ENCODE data around the gene SFXN4. TPM values are rescaled to one million over a fixed set of nuclear protein-coding genes. Genes with fewer than 3 reads are reported as not detected.

SFXN4 gene
- total RNA-seq, 2 donors from 2014 or later: 18.3 to 23.2 TPM

GRCh38 chr10:119149157-119149556 lies 16.4 kb downstream of the SFXN4 start:
- Mint-ChIP-seq H3K9me3 (no peaks in the 10 kb centered on the region), H3K27ac (no peak overlapping the region), H3K4me3 (no peak overlapping the region), H3K27me3 (ENCODE audit: insufficient read depth) (no peaks in the 10 kb centered on the region), H3K36me3 (ENCODE audit: low read depth) (peaks cover 44% of the 10 kb centered on the region), H3K4me1 (no peaks in the 10 kb centered on the region)
- 88 to 91% methylated on average over 4 to 8 of the region's 8 CpGs for WGBS, 2 experiments (ENCODE audit: insufficient coverage in 1 of 2, insufficient read length in 1 of 2)
- H3K4me1 ChIP-seq (ENCODE audit: control insufficient read depth, insufficient read depth, low read length): no peaks in the 10 kb centered on the region
- no peaks in the 10 kb centered on the region for H3K9me3 ChIP-seq (ENCODE audit: control insufficient read depth, low read length)
- no peaks in the 10 kb centered on the region for H3K27me3 ChIP-seq (ENCODE audit: control insufficient read depth, insufficient read depth, low read length, poor library complexity, severe bottlenecking)
- no peak overlapping the region for H3K27ac ChIP-seq (ENCODE audit: low read depth, low read length)
- H3K9ac ChIP-seq (ENCODE audit: extremely low read depth, low read length, poor library complexity, severe bottlenecking): no peak overlapping the region
- H3K36me3 ChIP-seq (ENCODE audit: control insufficient read depth, insufficient read depth, low read length): peaks cover 8% of the 10 kb centered on the region
- no peak overlapping the region for H3K4me3 ChIP-seq (ENCODE audit: low read length)
- DNase-seq: no peak
- no peak for TF ChIP-seq CTCF (conservative IDR thresholded peaks at IDR 0.05)

DNA sequence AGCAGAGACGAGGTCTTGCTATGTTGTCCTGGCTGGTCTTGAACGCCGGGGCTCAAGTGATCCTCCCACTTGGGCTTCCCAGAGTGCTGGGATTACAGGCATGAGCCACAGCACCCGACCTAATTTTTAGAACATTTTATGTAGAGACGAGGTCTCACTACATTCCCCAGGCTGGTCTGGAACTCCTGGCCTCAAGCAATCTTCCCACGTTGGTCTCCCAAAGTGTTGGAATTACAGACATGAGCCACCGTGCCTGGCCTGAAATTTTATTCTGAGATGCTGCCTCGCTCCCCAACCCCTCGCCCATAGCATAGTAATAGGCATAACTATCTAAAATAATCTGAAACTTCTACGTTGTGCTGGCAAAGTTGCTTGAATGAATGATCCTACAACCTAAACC lies 21.9 kb downstream of the SFXN4 start:
- Histone ChIP-seq H3K4me1 (ENCODE audit: control insufficient read depth, insufficient read depth, low read length) (no peaks in the 10 kb centered on the region), H3K36me3 (ENCODE audit: control insufficient read depth, insufficient read depth, low read length) (no peaks in the 10 kb centered on the region), H3K4me3 (ENCODE audit: low read length) (no peak overlapping the region), H3K9ac (ENCODE audit: extremely low read depth, low read length, poor library complexity, severe bottlenecking) (no peak overlapping the region), H3K27me3 (ENCODE audit: control insufficient read depth, insufficient read depth, low read length, poor library complexity, severe bottlenecking) (no peaks in the 10 kb centered on the region), H3K27ac (ENCODE audit: low read depth, low read length) (no peak overlapping the region), H3K9me3 (ENCODE audit: control insufficient read depth, low read length) (no peaks in the 10 kb centered on the region)
- H3K4me1 Mint-ChIP-seq: peaks cover 7% of the 10 kb centered on the region
- no peak overlapping the region for H3K27ac Mint-ChIP-seq
- peaks cover 27% of the 10 kb centered on the region for H3K36me3 Mint-ChIP-seq (ENCODE audit: low read depth)
- no peaks in the 10 kb centered on the region for H3K9me3 Mint-ChIP-seq
- no peak overlapping the region for H3K4me3 Mint-ChIP-seq
- WGBS, 2 experiments (ENCODE audit: insufficient coverage in 1 of 2, insufficient read length in 1 of 2): 92 to 94% methylated on average over 9 to 10 of the region's 10 CpGs
- H3K27me3 Mint-ChIP-seq (ENCODE audit: insufficient read depth): no peaks in the 10 kb centered on the region
- DNase-seq: no peak
- TF ChIP-seq CTCF (conservative IDR thresholded peaks at IDR 0.05): no peak

DNA sequence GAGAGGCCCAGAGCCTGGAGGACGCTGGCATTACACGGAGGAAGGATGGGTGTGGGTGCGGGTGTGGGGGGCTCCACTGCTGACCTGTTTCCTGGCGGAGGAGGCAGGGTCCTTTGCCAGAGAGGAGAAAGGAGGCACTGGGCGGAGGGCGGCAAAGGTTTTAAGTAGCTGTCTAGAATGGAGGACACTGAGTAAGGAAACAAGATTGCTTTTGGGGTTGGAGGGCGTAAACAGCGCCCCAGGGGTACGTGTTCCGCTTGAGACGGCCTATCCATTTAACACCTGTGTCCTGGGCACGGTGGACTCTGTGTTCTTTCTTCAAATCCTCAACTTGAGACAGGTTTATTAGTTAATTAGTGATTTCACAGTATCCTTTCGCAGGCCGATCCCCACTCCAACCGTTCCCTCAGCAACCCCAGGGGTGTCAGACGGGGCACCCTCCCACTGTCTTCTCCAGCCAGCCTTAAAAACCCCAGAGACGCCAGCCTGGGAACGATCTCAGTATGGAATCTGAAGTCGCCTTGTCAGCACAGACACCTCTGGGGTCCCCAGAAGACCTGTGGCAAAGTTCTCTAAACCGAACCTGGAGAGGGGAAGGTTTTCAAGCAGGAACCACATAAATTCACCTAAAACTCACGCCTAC lies 24.8 kb downstream of the SFXN4 start:
- no peak overlapping the region for H3K4me3 ChIP-seq (ENCODE audit: low read length)
- no peaks in the 10 kb centered on the region for H3K27me3 Mint-ChIP-seq (ENCODE audit: insufficient read depth)
- H3K27ac ChIP-seq (ENCODE audit: low read depth, low read length): peak overlapping the region; percentile 32
- DNase-seq: peak; percentile 67
- H3K9ac ChIP-seq (ENCODE audit: extremely low read depth, low read length, poor library complexity, severe bottlenecking): no peak overlapping the region
- no peaks in the 10 kb centered on the region for H3K4me1 ChIP-seq (ENCODE audit: control insufficient read depth, insufficient read depth, low read length)
- peak overlapping the region; percentile 87 for H3K27ac Mint-ChIP-seq
- peaks cover 7% of the 10 kb centered on the region for H3K4me1 Mint-ChIP-seq
- no peaks in the 10 kb centered on the region for H3K9me3 ChIP-seq (ENCODE audit: control insufficient read depth, low read length)
- peaks cover 23% of the 10 kb centered on the region for H3K36me3 Mint-ChIP-seq (ENCODE audit: low read depth)
- TF ChIP-seq CTCF (conservative IDR thresholded peaks at IDR 0.05): no peak
- H3K27me3 ChIP-seq (ENCODE audit: control insufficient read depth, insufficient read depth, low read length, poor library complexity, severe bottlenecking): no peaks in the 10 kb centered on the region
- WGBS, 2 experiments (ENCODE audit: insufficient coverage in 1 of 2, insufficient read length in 1 of 2): 89 to 94% methylated on average over 12 to 20 of the region's 21 CpGs
- H3K4me3 Mint-ChIP-seq: no peak overlapping the region
- peaks cover 2% of the 10 kb centered on the region for H3K36me3 ChIP-seq (ENCODE audit: control insufficient read depth, insufficient read depth, low read length)
- no peaks in the 10 kb centered on the region for H3K9me3 Mint-ChIP-seq

All from endodermal cell (in vitro differentiated cells).